Kidney (tissue), 14 donors: ENCODE results near the gene LUZP2. TPM values are rescaled to one million over a fixed set of nuclear protein-coding genes. Genes with fewer than 3 reads are reported as not detected.

Source experiments
- DNase-seq, 5 donors: peaks; one replicate each; pipeline ENCODE4 v3.0.0-alpha.2; 2013 to 2020
- FAIRE-seq: peaks from 2 replicates; lab custom pipeline; 2012; peaks lifted over from hg19 to GRCh38; lab: Jason Lieb, UNC
- H3K27ac ChIP-seq, 2 donors: one replicate each; pipeline ENCODE4 v1.7.0; 2013; ENCODE audit warnings: low read depth in 2 of 2, low read length in 2 of 2, inconsistent platforms in 1 of 2
- H3K27me3 ChIP-seq: one replicate; pipeline ENCODE4 v1.7.1; 2013; ENCODE audit warnings: low read length, inconsistent platforms; ENCODE audit not compliant: control insufficient read depth, insufficient read depth
- H3K36me3 ChIP-seq, 3 donors: one replicate each; pipeline versions ENCODE4 v1.7.0 to v1.7.1; 2013; ENCODE audit warnings: low read length in 3 of 3, control low read depth in 1 of 3, inconsistent platforms in 1 of 3; ENCODE audit not compliant: insufficient read depth in 3 of 3, control insufficient read depth in 2 of 3
- H3K4me1 ChIP-seq, 3 donors: one replicate each; pipeline versions ENCODE4 v1.7.0 to v1.7.1; 2013; ENCODE audit warnings: low read length in 3 of 3, inconsistent platforms in 1 of 3, low read depth in 1 of 3; ENCODE audit not compliant: control insufficient read depth in 2 of 3, insufficient read depth in 2 of 3
- H3K4me3 ChIP-seq, 3 donors: one replicate each; pipeline versions ENCODE4 v1.7.0 to v1.8.1; 2013; ENCODE audit warnings: low read length in 3 of 3, control low read depth in 1 of 3, inconsistent platforms in 1 of 3
- H3K9ac ChIP-seq, 3 donors: one replicate each; pipeline versions ENCODE4 v1.7.0 to v1.7.1; 2013; ENCODE audit warnings: low read length in 3 of 3, control low read depth in 1 of 3, inconsistent platforms in 1 of 3
- H3K9me3 ChIP-seq, 3 donors: one replicate each; pipeline versions ENCODE4 v1.7.0 to v1.7.1; 2013; ENCODE audit warnings: low read length in 3 of 3, control low read depth in 1 of 3, inconsistent platforms in 1 of 3; ENCODE audit not compliant: control insufficient read depth in 2 of 3, insufficient read depth in 1 of 3
- intact Hi-C: fragments of 100-400 bp; cut with DNase I; formaldehyde crosslinking; loops from one replicate; pipeline ENCODE4 v1.11.1; 2022
- polyA plus RNA-seq: library from polyadenylated mRNA; stranded (reverse); fragments of 350-450 nt; fragmentation: Illumina TruSeq; extraction: RNeasy Lipid Tissue Mini Kit (QIAGEN cat#74804); gene quantifications from one replicate; pipeline ENCODE4 v1.2.3, GENCODE V29; 2014; ENCODE audit warnings: low read depth, low replicate concordance; ENCODE audit not compliant: insufficient read depth
- total RNA-seq: library from RNA; stranded (reverse); fragmentation: NEBNext Ultra II Directional; extraction: Animal tissue kit (Norgen Biotek cat#: 25700); gene quantifications from one replicate; pipeline ENCODE4 v1.2.1, GENCODE V29; 2021
- TF ChIP-seq, protein P1 (sequence below): IDR thresholded peaks from 3 replicates; pipeline ENCODE4 v1.5.1; 2012; ENCODE audit warnings: mild to moderate bottlenecking, moderate library complexity, borderline replicate concordance; ENCODE audit not compliant: insufficient read depth; ENCODE audit errors: extremely low read depth
- donor health status: control.
- donor health status: control.
- donor health status: control.
- donor health status: control.
- donor health status: control.
- donor health status: DM: yes; HTN: yes; CAD: no.
- donor health status: Normal renal cell carcinoma (clear cell type).

The LUZP2 gene
- total and polyA plus RNA-seq, 2 donors from 2014 or later = 0.19 TPM; not detected in 1

DNA sequence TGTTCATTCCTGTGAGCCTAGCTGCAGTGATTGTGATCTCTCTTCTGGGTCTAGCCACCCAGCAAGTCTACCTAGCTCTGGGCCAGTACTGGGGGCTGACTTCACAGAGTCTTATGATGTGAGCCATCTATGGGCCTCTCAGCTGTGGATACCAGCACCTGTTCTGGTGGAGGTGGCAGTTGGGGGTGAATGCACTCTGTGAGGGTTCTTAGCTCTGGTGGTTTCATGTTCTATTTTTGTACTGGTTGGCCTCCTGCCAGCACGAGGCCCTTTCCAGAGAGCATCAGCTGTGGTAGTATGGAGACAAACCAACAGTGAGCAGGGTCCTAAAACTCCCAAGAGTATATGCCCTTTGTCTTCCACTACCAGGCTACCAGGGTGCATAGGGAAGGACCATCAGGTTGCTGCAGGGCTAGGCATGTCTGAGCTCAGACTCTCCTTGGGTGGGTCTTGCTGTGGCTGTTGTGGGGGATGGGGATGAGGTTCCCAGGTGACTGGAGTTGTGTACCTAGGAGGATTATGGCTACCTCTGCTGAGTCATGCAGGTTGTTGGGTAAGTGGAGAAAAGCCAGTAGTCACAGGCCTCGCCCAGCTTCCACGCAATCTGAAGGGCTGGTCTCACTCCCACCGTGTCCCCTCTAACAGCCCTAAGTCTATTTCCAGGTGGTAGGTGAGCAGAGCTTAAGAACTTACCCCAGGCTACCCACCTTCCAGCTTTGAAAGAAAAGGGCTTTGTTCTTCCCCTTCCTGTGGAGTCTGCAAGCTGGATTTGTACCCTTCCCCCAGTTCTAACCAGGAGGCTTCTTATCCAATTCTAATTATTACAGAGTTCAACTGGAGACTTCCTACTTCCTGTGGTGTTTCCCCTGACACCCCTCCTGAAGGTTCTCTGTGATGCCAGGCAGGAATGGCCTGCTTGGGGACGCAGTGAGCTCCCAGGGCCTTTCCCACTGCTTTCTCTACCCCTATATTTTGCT, 250.7 kb downstream of the LUZP2 start:
- H3K9ac ChIP-seq = no peak overlapping the region
- H3K27me3 ChIP-seq = no peaks in the 10 kb centered on the region
- no peak overlapping the region for H3K27ac ChIP-seq
- DNase-seq (no peak), FAIRE-seq (no peak)
- intact Hi-C loops = no loop called here
- H3K36me3 ChIP-seq = no peaks in the 10 kb centered on the region
- no peaks in the 10 kb centered on the region for H3K9me3 ChIP-seq
- no peak overlapping the region for H3K4me3 ChIP-seq
- H3K4me1 ChIP-seq = no peaks in the 10 kb centered on the region
- TF ChIP-seq, protein P1, sequence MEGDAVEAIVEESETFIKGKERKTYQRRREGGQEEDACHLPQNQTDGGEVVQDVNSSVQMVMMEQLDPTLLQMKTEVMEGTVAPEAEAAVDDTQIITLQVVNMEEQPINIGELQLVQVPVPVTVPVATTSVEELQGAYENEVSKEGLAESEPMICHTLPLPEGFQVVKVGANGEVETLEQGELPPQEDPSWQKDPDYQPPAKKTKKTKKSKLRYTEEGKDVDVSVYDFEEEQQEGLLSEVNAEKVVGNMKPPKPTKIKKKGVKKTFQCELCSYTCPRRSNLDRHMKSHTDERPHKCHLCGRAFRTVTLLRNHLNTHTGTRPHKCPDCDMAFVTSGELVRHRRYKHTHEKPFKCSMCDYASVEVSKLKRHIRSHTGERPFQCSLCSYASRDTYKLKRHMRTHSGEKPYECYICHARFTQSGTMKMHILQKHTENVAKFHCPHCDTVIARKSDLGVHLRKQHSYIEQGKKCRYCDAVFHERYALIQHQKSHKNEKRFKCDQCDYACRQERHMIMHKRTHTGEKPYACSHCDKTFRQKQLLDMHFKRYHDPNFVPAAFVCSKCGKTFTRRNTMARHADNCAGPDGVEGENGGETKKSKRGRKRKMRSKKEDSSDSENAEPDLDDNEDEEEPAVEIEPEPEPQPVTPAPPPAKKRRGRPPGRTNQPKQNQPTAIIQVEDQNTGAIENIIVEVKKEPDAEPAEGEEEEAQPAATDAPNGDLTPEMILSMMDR = no peak

DNA sequence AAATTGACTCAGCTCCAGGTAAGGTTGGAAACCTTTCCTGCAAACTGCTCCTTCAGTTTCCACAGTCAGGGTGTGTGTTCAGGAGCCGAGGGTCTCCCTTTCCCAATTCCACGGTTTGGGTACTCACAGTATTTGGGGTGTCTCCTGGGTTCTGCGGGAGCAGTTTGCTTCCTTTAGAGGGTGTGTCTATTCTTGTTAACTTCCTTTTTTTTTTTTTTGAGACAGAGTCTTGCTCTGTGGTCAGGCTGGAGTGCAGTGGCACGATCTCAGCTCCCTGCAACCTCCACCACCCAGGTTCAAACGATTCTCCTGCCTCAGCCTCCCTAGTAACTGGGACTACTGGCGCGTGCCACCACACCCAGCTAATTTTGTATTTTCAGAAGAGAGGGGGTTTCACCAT, 251.4 kb downstream of the LUZP2 start:
- no peak for FAIRE-seq
- Histone ChIP-seq H3K27ac (no peak overlapping the region), H3K27me3 (no peaks in the 10 kb centered on the region), H3K4me1 (no peaks in the 10 kb centered on the region), H3K36me3 (no peaks in the 10 kb centered on the region), H3K4me3 (no peak overlapping the region), H3K9ac (no peak overlapping the region), H3K9me3 (no peaks in the 10 kb centered on the region)
- TF ChIP-seq, protein P1 = no peak
- intact Hi-C loops = no loop called here
- no peak for DNase-seq

DNA sequence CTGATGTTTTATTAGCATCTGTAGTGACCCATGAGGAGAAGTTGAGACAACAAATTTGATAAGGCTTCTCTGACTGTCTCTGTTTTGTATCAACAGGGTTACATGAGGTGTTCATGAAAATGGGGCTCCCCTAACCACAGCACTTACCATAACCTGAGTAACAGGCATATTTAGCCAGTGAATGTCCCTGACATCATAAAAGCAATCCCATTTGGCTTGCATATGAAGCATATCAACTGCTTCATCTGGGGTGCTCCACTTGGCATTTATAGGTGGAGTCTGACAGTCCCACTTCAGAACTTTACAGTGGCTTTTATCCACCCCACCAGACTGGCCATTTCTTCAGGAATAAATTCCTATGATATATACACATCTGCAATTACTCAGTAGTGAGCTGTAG, 257.6 kb downstream of the LUZP2 start:
- Histone ChIP-seq H3K4me1 (no peaks in the 10 kb centered on the region), H3K9ac (no peak overlapping the region), H3K4me3 (no peak overlapping the region), H3K9me3 (no peaks in the 10 kb centered on the region), H3K27me3 (no peaks in the 10 kb centered on the region), H3K36me3 (no peaks in the 10 kb centered on the region), H3K27ac (no peak overlapping the region)
- FAIRE-seq (no peak), DNase-seq (no peak)
- intact Hi-C loops = no loop called here
- TF ChIP-seq, protein P1 = no peak
